Measurements from ENCODE around the gene SSUH2. TPM values are rescaled to one million over a fixed set of nuclear protein-coding genes. Genes with fewer than 3 reads are reported as not detected.

The SSUH2 gene
- total and polyA plus RNA-seq, 7 donors: 0.11 to 1.1 (median 0.36) TPM

- ATAC-seq (no peak), DNase-seq (no peak)
- intact Hi-C loops (cut with DNase I): loop anchor here in 1 of 2 donors (10.0 kb wide), 1 partner anchor 296 kb away; the partner anchor contains the start of gene RAD18
- H3K9me3 ChIP-seq: no peaks in the 10 kb centered on the region
- H3K4me3 ChIP-seq: no peak overlapping the region
- H3K4me1 ChIP-seq: no peaks in the 10 kb centered on the region
- 73 to 87% (median 79%) methylated on average over 2 of the region's 2 CpGs for WGBS, 3 donors
- no peaks in the 10 kb centered on the region for H3K36me3 ChIP-seq (ENCODE audit: insufficient read depth in 1 of 2, low read depth in 1 of 2)
- TF ChIP-seq CTCF (IDR thresholded peaks at IDR 0.05): no peak
- H3K27me3 ChIP-seq (ENCODE audit: insufficient read depth in 3 of 3, low read length in 2 of 3): no peaks in the 10 kb centered on the region
- H3K27ac ChIP-seq: no peak overlapping the region
These were observed 24.4 kb upstream of the SSUH2 start for GRCh38 chr3:8669019-8669418.

GRCh38 chr3:8668216-8668615 is 23.6 kb upstream of the SSUH2 start:
- intact Hi-C loops (cut with DNase I): loop anchor here in 1 of 2 donors (10.0 kb wide), 1 partner anchor 297 kb away; the partner anchor contains the start of gene RAD18
- Histone ChIP-seq H3K27ac (no peak overlapping the region), H3K27me3 (ENCODE audit: insufficient read depth in 3 of 3, low read length in 2 of 3) (no peaks in the 10 kb centered on the region), H3K36me3 (ENCODE audit: insufficient read depth in 1 of 2, low read depth in 1 of 2) (no peaks in the 10 kb centered on the region), H3K4me3 (no peak overlapping the region), H3K4me1 (no peaks in the 10 kb centered on the region), H3K9me3 (no peaks in the 10 kb centered on the region)
- ATAC-seq (no peak), DNase-seq (no peak)
- no peak for TF ChIP-seq CTCF (IDR thresholded peaks at IDR 0.05)

- Histone ChIP-seq H3K27ac (no peak overlapping the region), H3K9me3 (no peaks in the 10 kb centered on the region), H3K27me3 (ENCODE audit: insufficient read depth in 3 of 3, low read length in 2 of 3) (no peaks in the 10 kb centered on the region), H3K36me3 (ENCODE audit: insufficient read depth in 1 of 2, low read depth in 1 of 2) (no peaks in the 10 kb centered on the region), H3K4me3 (no peak overlapping the region), H3K4me1 (no peaks in the 10 kb centered on the region)
- TF ChIP-seq CTCF (IDR thresholded peaks at IDR 0.05): no peak
- 85 to 88% (median 87%) methylated on average over 6 of the region's 6 CpGs for WGBS, 3 donors
- DNase-seq: no peak
- intact Hi-C loops (cut with DNase I): loop anchor here in 1 of 2 donors (10.0 kb wide), 1 partner anchor 297 kb away; the partner anchor contains the start of gene RAD18
- no peak for ATAC-seq
These were observed 23.0 kb upstream of the SSUH2 start for GRCh38 chr3:8667463-8668091.

GRCh38 chr3:8665407-8665896 is 20.9 kb upstream of the SSUH2 start:
- no peak overlapping the region for H3K27ac ChIP-seq
- H3K27me3 ChIP-seq (ENCODE audit: insufficient read depth in 3 of 3, low read length in 2 of 3): no peaks in the 10 kb centered on the region
- intact Hi-C loops (cut with DNase I): loop anchor here in 1 of 2 donors (10.0 kb wide), 1 partner anchor 299 kb away; the partner anchor contains the start of gene RAD18
- H3K4me3 ChIP-seq: no peak overlapping the region
- no peaks in the 10 kb centered on the region for H3K36me3 ChIP-seq (ENCODE audit: insufficient read depth in 1 of 2, low read depth in 1 of 2)
- TF ChIP-seq CTCF (IDR thresholded peaks at IDR 0.05): no peak
- 70 to 86% (median 79%) methylated on average over 4 of the region's 4 CpGs for WGBS, 3 donors
- H3K9me3 ChIP-seq: no peaks in the 10 kb centered on the region
- H3K4me1 ChIP-seq: peaks cover 5% of the 10 kb centered on the region
- DNase-seq (no peak), ATAC-seq (no peak)
